GM18870 (cell line): Measurements from ENCODE around the gene FAAP20.

Source experiments
- ATAC-seq: cut with Tn5 transposase; IDR thresholded peaks from one replicate; pipeline ENCODE4 v1.9.1; 2021; ENCODE audit warnings: moderate library complexity; ENCODE audit not compliant: unreplicated experiment

Gene FAAP20

GRCh38 chr1:2197707-2198165 is 3.2 kb upstream of the FAAP20 start:
- ATAC-seq = no peak

DNA sequence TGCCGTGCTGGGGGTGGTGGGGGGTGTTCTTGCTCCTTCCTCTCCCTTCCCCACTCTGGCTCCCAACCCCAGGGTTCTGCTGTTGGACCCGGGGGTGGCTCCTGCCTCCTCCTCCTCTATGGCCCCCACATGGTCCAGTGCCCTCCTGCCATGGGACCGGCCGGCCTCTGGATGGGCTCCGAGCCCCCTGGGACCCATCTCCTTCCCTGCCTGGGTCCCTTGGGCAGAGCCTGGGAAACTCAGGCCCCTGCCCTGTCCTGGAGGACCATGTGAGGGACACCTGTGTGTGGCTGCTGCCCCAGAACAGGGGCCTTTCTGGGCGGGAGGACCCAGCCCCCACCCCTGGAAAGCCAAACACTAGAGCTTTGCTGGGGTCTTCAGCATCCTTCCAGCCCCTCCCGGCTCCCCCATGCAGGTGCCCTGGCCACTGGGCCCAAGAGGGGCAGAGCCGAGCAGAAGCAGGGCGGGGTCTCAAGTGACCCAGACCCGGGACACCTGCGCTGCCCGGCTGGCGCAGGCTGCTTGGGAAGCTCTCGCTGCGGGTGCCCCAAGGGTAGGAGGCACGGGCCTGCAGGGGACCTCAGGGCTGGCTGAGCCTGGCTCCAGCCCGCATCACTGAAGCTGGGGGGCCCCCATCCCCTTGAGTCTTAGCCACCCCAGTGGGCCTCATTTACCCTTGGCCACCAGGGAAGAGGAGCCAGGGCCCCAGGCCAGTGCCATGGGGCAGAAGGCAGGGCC is 2.5 kb upstream of the FAAP20 start:
- ATAC-seq = no peak

DNA sequence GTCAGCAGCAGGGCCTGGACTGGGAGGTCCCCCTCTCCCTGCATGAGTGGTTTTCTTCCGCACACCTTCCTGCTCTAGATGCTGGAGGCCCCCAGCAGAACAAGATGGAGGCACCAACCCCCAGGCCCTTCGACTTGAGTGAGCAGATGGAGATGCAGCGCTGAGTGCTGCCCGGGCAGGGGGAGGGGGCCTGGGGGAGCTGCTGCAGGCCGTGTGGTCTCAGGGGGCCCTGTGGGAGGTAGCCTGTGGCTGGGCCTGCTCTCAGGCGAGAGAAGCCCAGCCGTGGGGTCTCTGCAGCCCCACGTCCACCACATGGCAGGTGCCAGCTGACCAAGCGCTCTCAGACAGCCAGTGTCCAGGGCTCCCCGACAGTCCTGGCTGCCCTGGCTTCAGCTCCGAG is 1.2 kb upstream of the FAAP20 start:
- no peak for ATAC-seq

GRCh38 chr1:2194898-2195673 is 514 bp upstream of the FAAP20 start:
- peak; percentile 40 for ATAC-seq

GRCh38 chr1:2193514-2194281 is 874 bp downstream of the FAAP20 start:
- no peak for ATAC-seq

DNA sequence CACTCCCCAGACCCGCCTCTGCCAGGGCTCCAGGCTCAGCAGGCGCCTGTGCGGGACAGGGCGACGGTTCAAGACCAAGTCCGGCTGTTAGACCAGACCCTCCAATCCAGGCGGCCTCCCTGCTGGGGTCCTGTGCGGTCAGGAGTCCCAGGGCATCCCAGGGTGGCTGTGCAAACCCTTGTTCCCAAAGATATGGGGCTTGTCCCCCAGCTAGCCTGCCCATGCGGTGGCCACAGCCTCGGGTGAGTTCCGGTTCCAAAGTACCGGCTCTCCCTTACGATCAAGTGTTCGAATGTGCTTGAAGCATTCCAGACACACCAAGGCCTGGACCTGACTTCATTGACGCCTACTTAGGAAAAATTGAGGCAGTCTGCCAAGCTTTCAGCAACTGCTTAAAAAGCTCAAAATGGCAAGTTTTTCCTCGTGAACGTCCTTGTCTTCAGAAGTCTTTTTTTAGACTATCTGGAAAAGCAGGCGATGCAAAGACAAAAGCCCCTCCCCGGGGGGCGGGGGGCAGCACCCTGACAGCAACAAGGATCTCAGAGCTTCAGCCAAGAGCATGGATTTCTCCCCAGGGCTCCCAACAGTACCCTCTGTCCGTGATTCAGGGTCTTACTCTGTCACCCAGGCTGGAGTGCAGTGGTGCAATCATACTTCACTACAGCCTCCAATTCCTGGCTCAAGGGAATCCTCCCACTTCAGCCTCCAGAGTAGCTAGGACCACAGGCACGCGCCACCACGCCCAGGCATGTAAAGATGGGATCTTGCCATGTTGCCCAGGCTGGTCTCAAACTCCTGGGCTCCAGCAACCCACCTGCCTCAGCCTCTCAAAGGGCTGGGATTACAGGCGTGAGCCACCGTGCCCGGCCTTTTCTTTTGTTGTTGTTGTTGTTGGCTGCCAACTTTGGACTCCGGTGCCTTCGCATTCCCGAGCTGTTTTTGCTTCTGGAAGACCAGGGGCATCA is 2.3 kb downstream of the FAAP20 start:
- ATAC-seq = no peak

DNA sequence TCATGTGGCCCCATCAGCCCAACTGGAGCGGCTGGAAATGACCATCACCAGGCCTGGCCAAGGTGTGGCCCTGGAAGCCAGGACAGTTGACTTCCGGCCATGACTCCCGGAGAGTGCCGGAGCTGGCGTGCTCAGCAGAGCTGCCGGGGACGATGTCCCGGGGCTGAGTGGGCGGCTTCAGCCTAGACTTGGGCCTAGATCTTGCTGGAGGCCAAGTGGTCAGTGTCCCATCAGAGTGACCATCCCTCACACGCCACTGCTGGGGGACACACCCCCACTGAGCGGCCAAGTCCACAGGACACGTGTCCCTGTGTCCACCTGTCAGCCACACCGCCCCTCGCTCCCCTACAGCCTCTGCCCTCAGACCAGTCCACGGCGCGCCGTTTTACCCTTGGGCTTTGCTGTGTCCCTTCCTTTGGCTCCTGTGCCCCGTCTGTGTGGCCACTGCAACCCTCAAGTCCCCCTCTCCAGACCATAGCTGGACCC is 4.0 kb downstream of the FAAP20 start:
- ATAC-seq = no peak

- no peak for ATAC-seq
Measured at GRCh38 chr1:2189459-2190425, 4.8 kb downstream of the FAAP20 start.

- ATAC-seq = no peak
Measured at GRCh38 chr1:2188336-2188735, 6.2 kb downstream of the FAAP20 start.

GRCh38 chr1:2187619-2188018 is 7.0 kb downstream of the FAAP20 start:
- ATAC-seq = no peak

DNA sequence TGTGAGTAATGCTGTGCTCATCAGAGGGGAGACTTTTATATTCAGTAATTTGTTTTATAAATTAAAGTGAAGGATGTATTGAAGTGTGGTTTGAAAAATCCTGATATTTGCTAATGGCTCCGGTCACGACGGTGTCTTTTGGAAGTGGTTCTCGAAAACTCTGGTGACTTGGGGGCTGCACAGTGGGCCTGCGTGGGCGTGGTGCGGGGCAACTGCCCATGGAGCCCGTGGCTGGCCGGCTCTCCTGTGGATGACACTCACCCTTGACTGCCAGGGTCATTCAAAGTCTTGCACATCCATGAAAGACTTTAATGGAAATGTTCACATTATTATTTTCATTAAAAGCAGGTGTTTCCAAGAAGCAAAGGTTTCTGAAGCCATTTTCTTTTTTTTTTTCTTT is 7.7 kb downstream of the FAAP20 start:
- no peak for ATAC-seq

DNA sequence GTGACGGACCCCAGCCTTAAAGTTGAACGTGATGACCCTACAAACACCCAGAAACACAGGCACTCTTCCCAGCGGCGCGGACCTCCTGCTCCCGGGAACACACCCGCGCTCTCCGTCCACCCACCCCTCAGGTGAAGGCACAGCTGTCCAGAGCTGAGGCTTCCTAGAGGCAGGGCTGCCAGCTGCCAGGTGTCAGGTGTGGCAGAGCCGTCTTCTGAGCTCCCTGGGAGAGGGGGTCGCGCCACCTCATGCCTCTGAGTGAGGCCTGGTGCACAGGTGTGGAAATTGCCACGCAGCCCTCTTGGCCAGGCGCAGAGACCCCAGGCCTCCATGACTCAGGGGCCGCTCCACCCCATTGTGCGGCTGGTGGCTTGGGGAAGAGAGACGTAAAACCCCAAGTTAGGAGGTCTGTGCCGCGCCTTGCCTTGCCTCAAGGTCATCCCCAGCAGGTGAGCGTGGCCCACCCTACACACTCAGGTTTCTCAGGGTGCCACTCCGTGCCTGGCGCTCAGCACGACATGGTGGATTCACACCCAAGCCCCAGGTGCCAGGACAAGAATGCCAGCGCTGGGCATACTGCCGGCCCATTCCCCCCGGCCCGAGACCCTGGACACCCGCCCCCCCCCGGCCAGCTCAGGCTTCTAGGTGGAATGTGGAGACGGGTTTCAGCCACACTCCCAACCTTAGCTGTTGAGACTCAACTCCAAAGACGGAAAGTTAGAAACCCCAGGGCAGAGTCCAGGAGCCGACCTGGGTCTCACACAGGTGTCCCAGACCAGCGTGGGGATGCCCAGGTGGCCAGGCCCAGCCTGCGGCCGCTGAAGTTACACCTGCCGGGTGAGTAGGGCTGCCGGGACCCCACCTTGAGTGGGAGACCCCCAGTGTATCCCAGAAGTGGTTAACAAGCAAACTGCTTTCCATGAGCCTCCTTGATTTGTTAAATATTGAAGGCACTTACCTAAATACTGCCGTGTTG is 8.4 kb downstream of the FAAP20 start:
- ATAC-seq = no peak

DNA sequence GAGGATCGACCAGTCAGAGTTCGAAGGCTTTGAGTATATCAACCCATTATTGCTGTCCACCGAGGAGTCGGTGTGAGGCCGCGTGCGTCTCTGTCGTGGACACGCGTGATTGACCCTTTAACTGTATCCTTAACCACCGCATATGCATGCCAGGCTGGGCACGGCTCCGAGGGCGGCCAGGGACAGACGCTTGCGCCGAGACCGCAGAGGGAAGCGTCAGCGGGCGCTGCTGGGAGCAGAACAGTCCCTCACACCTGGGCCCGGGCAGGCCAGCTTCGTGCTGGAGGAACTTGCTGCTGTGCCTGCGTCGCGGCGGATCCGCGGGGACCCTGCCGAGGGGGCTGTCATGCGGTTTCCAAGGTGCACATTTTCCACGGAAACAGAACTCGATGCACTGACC is 9.6 kb downstream of the FAAP20 start:
- no peak for ATAC-seq

DNA sequence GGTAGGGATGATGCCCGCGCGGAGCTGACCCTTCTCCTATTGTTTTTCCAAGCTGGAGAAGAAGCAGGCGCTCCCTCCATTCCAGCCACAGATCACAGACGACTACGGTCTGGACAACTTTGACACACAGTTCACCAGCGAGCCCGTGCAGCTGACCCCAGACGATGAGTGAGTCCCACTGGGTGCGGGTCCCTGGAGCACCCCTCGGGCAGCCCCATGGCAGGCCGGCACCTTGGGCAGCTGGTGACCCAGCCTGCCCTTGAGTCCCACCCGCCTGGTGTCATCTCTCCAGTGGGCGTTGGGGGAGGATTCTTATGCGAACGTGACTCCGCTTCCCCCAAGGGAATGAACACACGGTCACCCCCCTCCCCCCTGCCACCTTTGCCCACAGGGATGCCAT is 10.0 kb downstream of the FAAP20 start:
- no peak for ATAC-seq

- no peak for ATAC-seq
Measured at GRCh38 chr1:2183937-2184334, 10.6 kb downstream of the FAAP20 start.

- ATAC-seq = no peak
Measured at GRCh38 chr1:2182376-2182775, 12.2 kb downstream of the FAAP20 start.

DNA sequence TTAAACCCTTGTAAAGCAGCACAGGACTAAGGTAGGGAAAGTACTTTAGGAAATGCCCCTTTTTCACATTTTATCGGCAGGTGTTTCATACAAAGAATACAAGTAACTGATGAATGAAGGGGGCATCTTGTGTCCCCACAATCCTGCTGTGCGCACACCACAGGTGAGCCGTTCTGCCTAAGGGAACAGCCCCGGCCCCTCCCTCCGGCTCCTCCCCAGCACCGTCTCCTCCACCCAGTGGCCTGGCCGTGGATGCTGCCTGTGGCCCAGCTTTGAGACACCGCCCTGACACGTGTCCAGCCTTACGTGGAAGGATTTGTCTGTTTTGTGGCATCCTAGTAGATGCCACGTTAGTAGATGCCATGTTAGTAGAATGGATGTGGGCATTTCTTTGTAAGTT is 12.8 kb downstream of the FAAP20 start:
- no peak for ATAC-seq

- ATAC-seq = no peak
Measured at GRCh38 chr1:2181271-2181670, 13.3 kb downstream of the FAAP20 start.
